AG04450 (cell line): ENCODE results near the gene M1AP. TPM values are rescaled to one million over a fixed set of nuclear protein-coding genes. Genes with fewer than 3 reads are reported as not detected.

Experiments used
- CTCF ChIA-PET: fragments of 300-600, 350-600 bp; formaldehyde crosslinking; extraction: SDS; loops from one replicate; lab custom pipeline; 2022; ENCODE audit warnings: antibody characterized with exemption, inconsistent platforms; lab: Charles Lee
- POLR2A ChIA-PET: fragments of 350-600 bp; formaldehyde crosslinking; extraction: SDS; loops from one replicate; lab custom pipeline; 2021; ENCODE audit warnings: antibody characterized with exemption, inconsistent platforms; lab: Yijun Ruan, JAX
- DNase-seq: peaks from one replicate; pipeline ENCODE4 v3.0.0-alpha.2; 2011; ENCODE audit warnings: low read depth, low spot score
- H3K27ac ChIP-seq: one replicate; pipeline ENCODE4 v1.5.1; 2012; ENCODE audit warnings: low read depth, low read length, control low read depth
- H3K27me3 ChIP-seq: one replicate; pipeline ENCODE4 v1.6.0; 2012; ENCODE audit warnings: low read length; ENCODE audit not compliant: control insufficient read depth, insufficient read depth
- H3K4me3 ChIP-seq: 2 replicates; pipeline ENCODE4 v1.5.1; 2011; ENCODE audit warnings: mild to moderate bottlenecking, low read depth, low read length, control low read depth
- H3K9me3 ChIP-seq: 2 replicates; pipeline ENCODE4 v1.5.1; 2012; ENCODE audit warnings: low read length; ENCODE audit not compliant: control insufficient read depth, insufficient read depth
- polyA plus RNA-seq: library from polyadenylated mRNA; depleted of rRNA; stranded (reverse); fragments of >200 nt; gene quantifications from 2 replicates; pipeline ENCODE4 v1.2.3, GENCODE V29; 2011; rRNA removed
- TF ChIP-seq, protein P1 (sequence below): IDR thresholded peaks from 2 replicates; pipeline ENCODE4 v1.5.1; 2011; ENCODE audit warnings: low read depth, low read length, control low read depth, inconsistent platforms

M1AP gene
- polyA plus RNA-seq, 1 experiment = 0.07 TPM

DNA sequence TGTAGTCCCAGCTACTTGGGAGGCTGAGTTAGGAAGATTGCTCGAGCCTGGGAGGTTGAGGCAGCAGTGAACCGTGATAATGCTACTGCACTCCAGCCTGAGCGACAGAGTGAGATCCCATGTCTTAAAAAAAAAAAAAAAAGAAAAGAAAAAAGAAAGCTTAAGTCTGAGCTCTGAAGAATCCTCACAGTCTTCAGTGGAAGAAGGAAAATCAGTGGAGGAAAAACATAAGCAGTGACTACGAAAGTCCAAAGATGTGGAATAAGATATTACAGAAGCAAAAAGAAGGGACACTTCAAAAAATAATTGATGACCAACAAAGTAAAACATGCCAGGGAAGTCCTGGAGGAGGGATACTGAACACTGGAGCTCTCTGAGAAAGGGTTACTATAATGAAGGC lies 137.9 kb downstream of the M1AP start:
- POLR2A ChIA-PET = interaction anchor here (0.5 to 0.8 kb wide), 2 partner anchors 16 kb away, joined by 6 to 8 read pairs; partner anchors contain the start of gene DQX1
- DNase-seq = no peak
- TF ChIP-seq, protein P1, sequence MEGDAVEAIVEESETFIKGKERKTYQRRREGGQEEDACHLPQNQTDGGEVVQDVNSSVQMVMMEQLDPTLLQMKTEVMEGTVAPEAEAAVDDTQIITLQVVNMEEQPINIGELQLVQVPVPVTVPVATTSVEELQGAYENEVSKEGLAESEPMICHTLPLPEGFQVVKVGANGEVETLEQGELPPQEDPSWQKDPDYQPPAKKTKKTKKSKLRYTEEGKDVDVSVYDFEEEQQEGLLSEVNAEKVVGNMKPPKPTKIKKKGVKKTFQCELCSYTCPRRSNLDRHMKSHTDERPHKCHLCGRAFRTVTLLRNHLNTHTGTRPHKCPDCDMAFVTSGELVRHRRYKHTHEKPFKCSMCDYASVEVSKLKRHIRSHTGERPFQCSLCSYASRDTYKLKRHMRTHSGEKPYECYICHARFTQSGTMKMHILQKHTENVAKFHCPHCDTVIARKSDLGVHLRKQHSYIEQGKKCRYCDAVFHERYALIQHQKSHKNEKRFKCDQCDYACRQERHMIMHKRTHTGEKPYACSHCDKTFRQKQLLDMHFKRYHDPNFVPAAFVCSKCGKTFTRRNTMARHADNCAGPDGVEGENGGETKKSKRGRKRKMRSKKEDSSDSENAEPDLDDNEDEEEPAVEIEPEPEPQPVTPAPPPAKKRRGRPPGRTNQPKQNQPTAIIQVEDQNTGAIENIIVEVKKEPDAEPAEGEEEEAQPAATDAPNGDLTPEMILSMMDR = no peak
- CTCF ChIA-PET = no interaction called here
- Histone ChIP-seq H3K9me3 (peaks cover 6% of the 10 kb centered on the region; the same call in 1 of the 2 replicates), H3K27ac (no peak overlapping the region), H3K27me3 (peaks cover 46% of the 10 kb centered on the region), H3K4me3 (no peak overlapping the region)

DNA sequence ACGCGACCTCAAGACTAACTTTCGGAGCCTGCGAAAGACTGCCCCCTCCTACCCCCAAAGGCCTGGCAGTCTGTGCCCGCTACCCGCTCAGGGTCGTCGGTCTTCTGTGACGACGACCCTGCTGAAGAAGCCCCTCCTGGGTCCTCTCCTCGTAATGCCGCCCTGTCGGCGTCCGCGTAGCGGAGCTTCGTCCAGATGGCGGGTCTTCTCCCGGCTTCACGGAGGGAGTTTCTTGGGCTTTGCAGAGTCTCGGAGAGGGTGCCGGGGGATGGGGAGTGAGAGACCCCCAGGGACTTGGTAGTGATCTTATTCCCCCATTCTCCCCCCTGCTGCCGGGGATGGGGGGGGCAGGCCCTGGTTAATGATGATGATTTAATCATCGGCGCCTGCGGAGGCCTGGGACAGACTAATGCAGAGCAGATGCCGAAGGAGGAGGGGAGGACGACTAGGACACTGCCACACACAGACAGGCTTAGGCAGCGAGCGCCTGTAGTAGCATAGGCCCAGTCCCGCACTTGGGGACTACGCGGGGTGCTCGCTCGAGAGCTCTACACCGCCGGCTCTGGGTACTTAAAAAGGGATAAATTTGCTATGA lies 140.1 kb downstream of the M1AP start:
- TF ChIP-seq, protein P1 = no peak
- H3K4me3 ChIP-seq = peak overlapping the region; percentile 100
- H3K9me3 ChIP-seq = peaks cover 5% of the 10 kb centered on the region; the same call in 1 of the 2 replicates
- peak overlapping the region; percentile 99 for H3K27ac ChIP-seq
- no peak for DNase-seq
- ChIA-PET POLR2A (interaction anchor here (0.7 kb wide), 1 partner anchor 50 kb away, joined by 3 read pairs; the partner anchor contains the start of gene WBP1), CTCF (interaction anchor here (1.1 kb wide), 1 partner anchor 12 kb away, joined by 5 read pairs; no protein-coding TSS in a partner anchor)
- peaks cover 25% of the 10 kb centered on the region for H3K27me3 ChIP-seq

Other genes starting within 250 kb of the M1AP start
- gene C2orf81, start 226.7 kb downstream of the M1AP start, polyA plus RNA-seq = 0.16 TPM in 2 replicates
- gene WDR54, start 226.6 kb downstream of the M1AP start, polyA plus RNA-seq = 14.5 and 19.5 TPM in 2 replicates
- 12.6 and 12.7 TPM in 2 replicates for gene RTKN, start 206.4 kb downstream of the M1AP start, polyA plus RNA-seq
- 4.7 and 4.8 TPM in 2 replicates for gene INO80B, start 193.2 kb downstream of the M1AP start, polyA plus RNA-seq
- gene WBP1, start 189.9 kb downstream of the M1AP start, polyA plus RNA-seq = 56.0 and 68.5 TPM in 2 replicates
- 32.8 and 38.0 TPM in 2 replicates for gene MOGS, start 182.9 kb downstream of the M1AP start, polyA plus RNA-seq
- gene MRPL53, start 175.7 kb downstream of the M1AP start, polyA plus RNA-seq = 25.9 and 32.8 TPM in 2 replicates
- 4.5 and 4.6 TPM in 2 replicates for gene CCDC142, start 165.3 kb downstream of the M1AP start, polyA plus RNA-seq
- gene TTC31, start 165.2 kb downstream of the M1AP start, polyA plus RNA-seq = 16.4 and 17.7 TPM in 2 replicates
- 0.76 and 0.86 TPM in 2 replicates for gene LBX2, start 148.7 kb downstream of the M1AP start, polyA plus RNA-seq
- gene PCGF1, start 140.6 kb downstream of the M1AP start, polyA plus RNA-seq = 20.9 and 21.4 TPM in 2 replicates
- not detected in 2 replicates for gene TLX2, start 133.9 kb downstream of the M1AP start, polyA plus RNA-seq
- 0.02 TPM in 1 of 2 replicates, not detected in the other for gene DQX1, start 122.1 kb downstream of the M1AP start, polyA plus RNA-seq
- 51.9 and 64.4 TPM in 2 replicates for gene AUP1, start 118.6 kb downstream of the M1AP start, polyA plus RNA-seq
- gene HTRA2, start 118.4 kb downstream of the M1AP start, polyA plus RNA-seq = 20.2 and 22.4 TPM in 2 replicates
- 41.1 and 46.2 TPM in 2 replicates for gene LOXL3, start 94.4 kb downstream of the M1AP start, polyA plus RNA-seq
- gene DOK1, start 93.6 kb downstream of the M1AP start, polyA plus RNA-seq = 16.8 and 24.4 TPM in 2 replicates
- gene SEMA4F, start 5.9 kb upstream of the M1AP start, polyA plus RNA-seq = 6.8 and 7.0 TPM in 2 replicates
- 12.5 and 13.3 TPM in 2 replicates for gene HK2, start 185.8 kb upstream of the M1AP start, polyA plus RNA-seq